Esophagus squamous epithelium (tissue), 4 donors: ENCODE measurements around the gene COL20A1.

Source experiments
- CTCF ChIP-seq, 6 experiments: fragments of 450-650 bp in 4 of 6; fragments of 200-600 bp in 2 of 6; sonication (generic) in 2 of 6; IDR thresholded peaks; one replicate each; pipeline ENCODE4 v1.5.1; 2016 to 2019; ENCODE audit warnings: antibody characterized with exemption in 6 of 6, mild to moderate bottlenecking in 4 of 6, moderate library complexity in 4 of 6
- POLR2A ChIP-seq, 4 donors: fragments of 450-650 bp; IDR thresholded peaks; one replicate each; pipeline ENCODE4 v1.6.1; 2017; ENCODE audit warnings: antibody characterized with exemption in 4 of 4, mild to moderate bottlenecking in 4 of 4, moderate library complexity in 3 of 4

- TF ChIP-seq POLR2A (IDR thresholded peaks at IDR 0.05): no peak
- no peak for TF ChIP-seq CTCF (IDR thresholded peaks at IDR 0.05)
Observed at GRCh38 chr20:63356931-63357879, 64.2 kb downstream of the COL20A1 start.
